DND-41 (cell line): Measurements from ENCODE around the gene TMEM33.

Experiments
- ATAC-seq: fragments of 200-7000 bp; cut with Tn5 transposase; 3 replicates; pipeline ENCODE4 v1.9.1; 2021; ENCODE audit warnings: low read depth; ENCODE audit not compliant: insufficient read depth
- DNase-seq: peaks from one replicate; pipeline ENCODE4 v3.0.0-alpha.2; 2020
- H2AFZ ChIP-seq: 2 replicates; pipeline ENCODE4 v1.6.0; 2012; ENCODE audit warnings: low read depth, low read length
- H3K27ac ChIP-seq: 2 replicates; pipeline ENCODE4 v1.5.1; 2012; ENCODE audit warnings: low read length, inconsistent platforms
- H3K27me3 ChIP-seq: fragments of 200-600 bp; sonication (generic); 2 replicates; pipeline ENCODE4 v1.6.0; 2012; ENCODE audit warnings: low read length, mild to moderate bottlenecking, inconsistent platforms; ENCODE audit not compliant: insufficient read depth, poor library complexity
- H3K36me3 ChIP-seq: 2 replicates; pipeline ENCODE4 v1.5.1; 2012; ENCODE audit warnings: low read length, inconsistent platforms; ENCODE audit not compliant: insufficient read depth
- H3K4me1 ChIP-seq: 2 replicates; pipeline ENCODE4 v1.5.1; 2012; ENCODE audit warnings: mild to moderate bottlenecking, low read length; ENCODE audit not compliant: insufficient read depth
- H3K4me2 ChIP-seq: 2 replicates; pipeline ENCODE4 v1.6.0; 2012; ENCODE audit warnings: mild to moderate bottlenecking, moderate library complexity, low read length, inconsistent platforms; ENCODE audit not compliant: insufficient read depth
- H3K4me3 ChIP-seq, 2 experiments: fragments of 200-600 bp in 1 of 2; shearing (Covaris generic) in 1 of 2; 2 replicates each; pipeline ENCODE4 v1.5.1; 2012 to 2016; ENCODE audit warnings: inconsistent platforms in 2 of 2, low read length in 2 of 2, mild to moderate bottlenecking in 2 of 2, low read depth in 1 of 2, moderate library complexity in 1 of 2
- H3K79me2 ChIP-seq: 2 replicates; pipeline ENCODE4 v1.6.0; 2012; ENCODE audit warnings: low read length, inconsistent platforms; ENCODE audit not compliant: insufficient read depth
- H3K9ac ChIP-seq: 2 replicates; pipeline ENCODE4 v1.6.0; 2012; ENCODE audit warnings: low read depth, mild to moderate bottlenecking, inconsistent platforms, low read length, moderate library complexity
- H3K9me3 ChIP-seq: 2 replicates; pipeline ENCODE4 v1.5.1; 2012; ENCODE audit warnings: low read length, moderate library complexity, mild to moderate bottlenecking, inconsistent platforms; ENCODE audit not compliant: insufficient read depth, severe bottlenecking
- H4K20me1 ChIP-seq: 2 replicates; pipeline ENCODE4 v1.6.0; 2012; ENCODE audit warnings: low read length; ENCODE audit not compliant: insufficient read depth
- EZH2 ChIP-seq: IDR thresholded peaks from 3 replicates; pipeline ENCODE4 v1.6.1; 2012; ENCODE audit warnings: borderline replicate concordance, low read depth, mild to moderate bottlenecking, moderate library complexity, low read length, inconsistent platforms; ENCODE audit not compliant: severe bottlenecking
- TF ChIP-seq, protein P1 (sequence below): IDR thresholded peaks from 2 replicates; pipeline ENCODE4 v1.5.1; 2012; ENCODE audit warnings: borderline replicate concordance, low read length, moderate library complexity, mild to moderate bottlenecking; ENCODE audit not compliant: poor library complexity, severe bottlenecking; ENCODE audit errors: extremely low read depth

TMEM33 gene

DNA sequence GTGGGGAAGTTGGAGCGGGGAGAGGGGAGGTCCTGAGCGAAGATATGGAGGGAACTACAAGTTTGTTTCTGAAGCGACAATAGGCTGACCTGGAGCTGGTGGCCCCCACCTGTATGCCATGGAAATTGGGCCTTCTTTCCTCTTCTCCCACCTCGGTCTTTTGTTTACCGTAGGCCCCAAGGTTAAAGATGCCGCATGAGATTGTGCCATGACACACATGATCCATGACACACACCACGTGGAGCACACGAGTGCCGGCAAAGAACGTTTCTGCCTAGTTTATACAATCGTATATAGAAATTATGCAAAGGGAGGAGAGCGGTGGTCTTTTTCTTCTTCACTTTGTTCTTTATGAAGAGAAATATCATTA lies 408 bp downstream of the TMEM33 start:
- TF ChIP-seq, protein P1, sequence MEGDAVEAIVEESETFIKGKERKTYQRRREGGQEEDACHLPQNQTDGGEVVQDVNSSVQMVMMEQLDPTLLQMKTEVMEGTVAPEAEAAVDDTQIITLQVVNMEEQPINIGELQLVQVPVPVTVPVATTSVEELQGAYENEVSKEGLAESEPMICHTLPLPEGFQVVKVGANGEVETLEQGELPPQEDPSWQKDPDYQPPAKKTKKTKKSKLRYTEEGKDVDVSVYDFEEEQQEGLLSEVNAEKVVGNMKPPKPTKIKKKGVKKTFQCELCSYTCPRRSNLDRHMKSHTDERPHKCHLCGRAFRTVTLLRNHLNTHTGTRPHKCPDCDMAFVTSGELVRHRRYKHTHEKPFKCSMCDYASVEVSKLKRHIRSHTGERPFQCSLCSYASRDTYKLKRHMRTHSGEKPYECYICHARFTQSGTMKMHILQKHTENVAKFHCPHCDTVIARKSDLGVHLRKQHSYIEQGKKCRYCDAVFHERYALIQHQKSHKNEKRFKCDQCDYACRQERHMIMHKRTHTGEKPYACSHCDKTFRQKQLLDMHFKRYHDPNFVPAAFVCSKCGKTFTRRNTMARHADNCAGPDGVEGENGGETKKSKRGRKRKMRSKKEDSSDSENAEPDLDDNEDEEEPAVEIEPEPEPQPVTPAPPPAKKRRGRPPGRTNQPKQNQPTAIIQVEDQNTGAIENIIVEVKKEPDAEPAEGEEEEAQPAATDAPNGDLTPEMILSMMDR = no peak
- TF ChIP-seq EZH2 = no peak
- Histone ChIP-seq H2AFZ (peak overlapping the region; percentile 93), H3K27ac (peak overlapping the region; percentile 90), H3K79me2 (peaks cover 56% of the 10 kb centered on the region), H3K9ac (peak overlapping the region; percentile 80), H4K20me1 (peaks cover 20% of the 10 kb centered on the region), H3K4me2 (peak overlapping the region; percentile 88), H3K4me1 (peaks cover 48% of the 10 kb centered on the region), H3K4me3 (peak overlapping the region; percentile 78 to 82), H3K27me3 (no peaks in the 10 kb centered on the region), H3K9me3 (no peaks in the 10 kb centered on the region), H3K36me3 (peaks cover 33% of the 10 kb centered on the region)
- ATAC-seq (peak; percentile 15), DNase-seq (no peak)

DNA sequence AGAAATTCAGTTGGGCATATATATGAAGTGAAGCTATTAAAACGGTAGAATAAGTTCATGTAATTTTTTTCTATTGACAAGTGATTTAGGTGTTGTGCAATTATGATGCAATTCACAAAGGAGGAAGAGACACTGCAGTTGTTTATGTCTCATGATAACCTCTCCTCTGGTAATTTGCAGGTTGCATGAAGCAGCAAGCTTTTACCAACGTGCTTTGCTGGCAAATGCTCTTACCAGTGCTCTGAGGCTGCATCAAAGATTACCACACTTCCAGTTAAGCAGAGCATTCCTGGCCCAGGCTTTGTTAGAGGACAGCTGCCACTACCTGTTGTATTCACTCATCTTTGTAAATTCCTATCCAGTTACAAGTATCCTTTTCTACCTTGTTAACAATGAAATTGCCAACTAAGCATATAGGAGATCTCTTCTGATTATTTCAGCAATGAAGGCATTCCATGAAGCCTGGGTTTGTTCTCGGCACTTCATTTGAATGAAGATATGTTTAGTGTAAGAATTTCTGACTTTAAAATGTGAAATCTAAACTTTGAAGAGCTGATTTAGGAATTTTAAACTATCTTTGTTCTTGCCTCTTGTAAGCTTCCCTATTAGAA lies 3.9 kb downstream of the TMEM33 start:
- Histone ChIP-seq H3K27ac (no peak overlapping the region), H3K4me1 (peaks cover 41% of the 10 kb centered on the region), H3K9ac (no peak overlapping the region), H3K27me3 (no peaks in the 10 kb centered on the region), H4K20me1 (peaks cover 26% of the 10 kb centered on the region), H3K4me2 (0 out of 2 replicates have a peak overlapping the region, but pooled peaks have one; percentile 11), H3K79me2 (peaks cover 88% of the 10 kb centered on the region), H3K9me3 (no peaks in the 10 kb centered on the region), H3K36me3 (peaks cover 62% of the 10 kb centered on the region), H2AFZ (no peak overlapping the region), H3K4me3 (no peak overlapping the region)
- ATAC-seq (no peak), DNase-seq (no peak)
- TF ChIP-seq, protein P1 = no peak
- no peak for TF ChIP-seq EZH2

DNA sequence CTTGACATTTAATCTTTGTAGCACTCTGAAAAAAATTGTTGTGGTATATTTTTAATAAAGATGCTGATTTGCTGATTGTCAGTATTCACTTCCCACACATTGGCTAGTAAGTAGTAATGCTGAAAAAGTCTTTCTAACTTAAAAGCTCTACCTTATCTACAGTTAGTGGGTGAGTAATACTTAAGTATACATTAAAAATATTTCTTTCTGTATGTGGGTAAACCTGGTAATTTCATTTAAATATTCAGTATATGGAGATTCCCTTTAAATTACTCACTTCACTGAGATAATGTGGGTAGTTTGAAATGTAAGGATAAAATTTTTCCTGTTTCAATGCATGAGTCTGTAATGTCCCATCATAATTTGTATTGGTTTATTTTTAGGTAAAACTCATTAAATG lies 5.6 kb downstream of the TMEM33 start:
- H3K4me2 ChIP-seq = no peak overlapping the region
- no peaks in the 10 kb centered on the region for H3K9me3 ChIP-seq
- H3K4me1 ChIP-seq = peaks cover 31% of the 10 kb centered on the region
- no peak overlapping the region for H3K27ac ChIP-seq
- TF ChIP-seq EZH2 = no peak
- TF ChIP-seq, protein P1 = no peak
- H3K27me3 ChIP-seq = no peaks in the 10 kb centered on the region
- ATAC-seq (no peak), DNase-seq (no peak)
- H3K9ac ChIP-seq = no peak overlapping the region
- no peak overlapping the region for H2AFZ ChIP-seq
- H3K4me3 ChIP-seq = no peak overlapping the region
- peaks cover 23% of the 10 kb centered on the region for H4K20me1 ChIP-seq
- H3K36me3 ChIP-seq = peaks cover 76% of the 10 kb centered on the region
- H3K79me2 ChIP-seq = peaks cover 80% of the 10 kb centered on the region
